Right lung (tissue), 5 donors: ENCODE measurements around the gene XIRP2. TPM values are rescaled to one million over a fixed set of nuclear protein-coding genes. Genes with fewer than 3 reads are reported as not detected.

Source experiments
- DNase-seq, 2 donors: peaks; one replicate each; pipeline ENCODE4 v3.0.0-alpha.2; 2013
- polyA plus RNA-seq, 5 donors: library from polyadenylated mRNA; unstranded; fragments of 120-200 nt; gene quantifications; one replicate each; pipeline versions ENCODE4 v1.2.1 to v1.2.3, GENCODE V29; 2013; ENCODE audit warnings: inconsistent platforms in 1 of 5, low replicate concordance in 1 of 5; ENCODE audit not compliant: insufficient read length in 5 of 5, insufficient read depth in 1 of 5

The XIRP2 gene
- polyA plus RNA-seq, 5 donors = 0.13 to 3.1 (median 0.29) TPM

GRCh38 chr2:166926657-166927056 lies 38.4 kb downstream of the XIRP2 start:
- DNase-seq = no peak

- DNase-seq = no peak
Measured at GRCh38 chr2:166932032-166932431, 43.8 kb downstream of the XIRP2 start.

- no peak for DNase-seq
Measured at GRCh38 chr2:166934817-166935216, 46.5 kb downstream of the XIRP2 start.

- no peak for DNase-seq
Measured at GRCh38 chr2:166942377-166942776, 54.1 kb downstream of the XIRP2 start.

GRCh38 chr2:166944909-166945308 lies 56.6 kb downstream of the XIRP2 start:
- no peak for DNase-seq

- no peak for DNase-seq
Measured at GRCh38 chr2:166957686-166958085, 69.4 kb downstream of the XIRP2 start.

- no peak for DNase-seq
Measured at GRCh38 chr2:166958986-166959481, 70.8 kb downstream of the XIRP2 start.

GRCh38 chr2:166959556-166959955 lies 71.3 kb downstream of the XIRP2 start:
- no peak for DNase-seq

- no peak for DNase-seq
Measured at GRCh38 chr2:166960702-166961270, 72.5 kb downstream of the XIRP2 start.

GRCh38 chr2:166961933-166962332 lies 73.7 kb downstream of the XIRP2 start:
- no peak for DNase-seq

GRCh38 chr2:166969486-166969885 lies 81.2 kb downstream of the XIRP2 start:
- no peak for DNase-seq

- no peak for DNase-seq
Measured at GRCh38 chr2:166972002-166972401, 83.7 kb downstream of the XIRP2 start.

- DNase-seq = no peak
Measured at GRCh38 chr2:166972418-166972817, 84.1 kb downstream of the XIRP2 start.

GRCh38 chr2:166984188-166984587 lies 95.9 kb downstream of the XIRP2 start:
- DNase-seq = no peak

GRCh38 chr2:166984797-166985196 lies 96.5 kb downstream of the XIRP2 start:
- no peak for DNase-seq

- no peak for DNase-seq
Measured at GRCh38 chr2:166994588-166995336, 106.5 kb downstream of the XIRP2 start.

GRCh38 chr2:166996465-166996864 lies 108.2 kb downstream of the XIRP2 start:
- DNase-seq = no peak

- DNase-seq = no peak
Measured at GRCh38 chr2:167001165-167001564, 112.9 kb downstream of the XIRP2 start.

- DNase-seq = no peak
Measured at GRCh38 chr2:167005096-167005495, 116.8 kb downstream of the XIRP2 start.

GRCh38 chr2:167013227-167013626 lies 124.9 kb downstream of the XIRP2 start:
- no peak for DNase-seq

GRCh38 chr2:167015806-167016205 lies 127.5 kb downstream of the XIRP2 start:
- no peak for DNase-seq

- DNase-seq = no peak
Measured at GRCh38 chr2:167017021-167017420, 128.7 kb downstream of the XIRP2 start.

- no peak for DNase-seq
Measured at GRCh38 chr2:167018590-167018989, 130.3 kb downstream of the XIRP2 start.

- DNase-seq = no peak
Measured at GRCh38 chr2:167028503-167028902, 140.2 kb downstream of the XIRP2 start.
